IPS DF 6.9 (cell line): ENCODE results near the gene WWOX.

Experiments
- DNase-seq: peaks from one replicate; pipeline ENCODE4 v3.0.0-alpha.2; 2013; ENCODE audit warnings: low read depth, low spot score
- H3K27ac ChIP-seq: one replicate; pipeline ENCODE4 v1.5.1; 2013; ENCODE audit warnings: low read length, control low read depth
- H3K27me3 ChIP-seq: 2 replicates; pipeline ENCODE4 v1.6.1; 2013; ENCODE audit warnings: mild to moderate bottlenecking, low read length; ENCODE audit not compliant: control insufficient read depth, insufficient read depth
- H3K36me3 ChIP-seq: 2 replicates; pipeline ENCODE4 v1.6.1; 2013; ENCODE audit warnings: low read length; ENCODE audit not compliant: control insufficient read depth, insufficient read depth
- H3K4me1 ChIP-seq: 2 replicates; pipeline ENCODE4 v1.6.1; 2013; ENCODE audit warnings: low read length; ENCODE audit not compliant: control insufficient read depth, insufficient read depth
- H3K4me3 ChIP-seq: 2 replicates; pipeline ENCODE4 v1.5.1; 2013; ENCODE audit warnings: mild to moderate bottlenecking, low read length
- H3K9me3 ChIP-seq: 2 replicates; pipeline ENCODE4 v1.6.1; 2013; ENCODE audit warnings: low read length, inconsistent platforms; ENCODE audit not compliant: control insufficient read depth, insufficient read depth
- WGBS: extraction: QIAGEN DNeasy Blood & Tissue Kit; methylation state at CpG from one replicate; pipeline ENCODE4 v1.1.7; 2013; ENCODE audit warnings: mixed read lengths, missing lambda C conversion rate; ENCODE audit not compliant: insufficient read length, insufficient coverage; 5-methylcytosine and 5-hydroxymethylcytosine counted together

WWOX gene

DNA sequence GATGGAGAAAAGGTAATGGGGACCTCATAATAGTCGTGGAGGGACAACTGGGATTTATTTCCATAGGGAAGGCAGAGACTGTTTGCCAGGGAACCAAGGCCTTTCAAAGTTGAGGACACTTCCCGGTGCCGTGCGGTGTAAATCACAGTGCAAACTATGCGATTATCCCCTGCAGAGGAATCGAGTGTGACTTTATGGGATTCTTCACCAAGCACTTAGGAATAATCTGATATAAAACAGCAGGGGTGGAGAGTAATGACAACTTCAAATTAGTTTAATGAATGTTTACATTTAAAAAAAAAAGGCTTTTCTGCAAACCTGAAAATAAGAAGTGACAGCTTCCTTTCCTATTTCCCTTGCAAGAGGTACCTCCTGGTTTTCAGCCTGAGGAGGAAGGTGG, 962.9 kb downstream of the WWOX start:
- DNase-seq, result no peak
- WGBS, result no CpG with 5 or more reads among the region's 6 CpGs
- Histone ChIP-seq H3K27me3 (no peaks in the 10 kb centered on the region), H3K27ac (no peak overlapping the region), H3K9me3 (no peaks in the 10 kb centered on the region), H3K4me1 (no peaks in the 10 kb centered on the region), H3K36me3 (no peaks in the 10 kb centered on the region), H3K4me3 (no peak overlapping the region)

DNA sequence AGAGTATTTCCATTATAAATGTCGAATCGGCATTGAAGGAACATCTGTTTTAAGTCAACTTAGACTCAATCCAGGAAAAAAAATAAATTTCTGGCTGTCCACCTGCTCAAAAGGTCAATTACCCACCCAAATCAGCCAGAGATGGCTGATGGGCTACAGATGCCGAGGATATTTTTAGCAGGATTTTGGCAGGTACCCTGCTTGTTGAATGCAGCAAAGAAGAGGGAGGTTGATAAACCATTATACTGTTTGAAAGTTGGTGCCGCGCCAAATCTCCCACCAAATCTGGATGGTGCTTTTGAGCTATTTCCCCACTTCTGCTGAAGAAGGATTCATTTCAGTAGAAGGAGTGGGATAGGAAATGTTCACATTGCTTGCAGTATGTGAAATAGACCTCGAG, 963.4 kb downstream of the WWOX start:
- Histone ChIP-seq H3K9me3 (no peaks in the 10 kb centered on the region), H3K4me1 (no peaks in the 10 kb centered on the region), H3K27ac (no peak overlapping the region), H3K36me3 (no peaks in the 10 kb centered on the region), H3K4me3 (no peak overlapping the region), H3K27me3 (no peaks in the 10 kb centered on the region)
- no CpG with 5 or more reads among the region's 6 CpGs for WGBS
- no peak for DNase-seq

DNA sequence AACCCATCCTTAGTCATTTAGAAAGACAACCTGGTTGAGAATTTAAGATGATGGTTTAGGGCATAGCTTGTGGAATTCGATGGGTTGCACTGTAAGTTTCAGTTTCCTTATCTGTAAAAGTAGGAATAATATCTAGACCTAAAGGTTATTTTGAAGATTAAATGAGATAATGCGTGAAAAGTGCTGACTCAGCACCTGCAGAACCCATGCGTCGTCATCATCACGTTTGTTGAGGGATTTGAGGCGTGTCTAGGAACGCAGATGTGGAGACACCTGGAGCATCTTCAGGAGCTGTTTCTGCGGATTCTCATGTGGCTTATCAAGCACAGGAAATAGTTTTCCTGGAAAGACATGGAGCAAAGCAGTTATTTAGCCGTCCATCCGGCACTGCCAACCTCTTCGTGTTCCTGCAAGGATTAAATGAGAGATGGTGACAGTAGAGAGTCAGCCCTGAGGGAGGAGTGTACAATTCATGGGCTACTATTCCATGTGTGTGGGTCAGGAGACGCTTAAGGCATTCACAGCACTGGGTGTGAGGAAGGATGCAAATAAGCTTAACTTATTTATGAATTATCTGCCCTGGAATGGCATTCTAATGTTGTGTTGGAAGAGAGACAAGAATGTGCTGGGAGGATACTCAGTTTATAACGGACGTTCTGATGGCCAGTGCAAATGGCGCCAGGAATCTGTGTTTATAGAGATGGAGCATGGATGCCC, 965.0 kb downstream of the WWOX start:
- Histone ChIP-seq H3K27me3 (no peaks in the 10 kb centered on the region), H3K4me3 (no peak overlapping the region), H3K36me3 (no peaks in the 10 kb centered on the region), H3K4me1 (no peaks in the 10 kb centered on the region), H3K27ac (no peak overlapping the region), H3K9me3 (no peaks in the 10 kb centered on the region)
- no CpG with 5 or more reads among the region's 15 CpGs for WGBS
- DNase-seq, result no peak

DNA sequence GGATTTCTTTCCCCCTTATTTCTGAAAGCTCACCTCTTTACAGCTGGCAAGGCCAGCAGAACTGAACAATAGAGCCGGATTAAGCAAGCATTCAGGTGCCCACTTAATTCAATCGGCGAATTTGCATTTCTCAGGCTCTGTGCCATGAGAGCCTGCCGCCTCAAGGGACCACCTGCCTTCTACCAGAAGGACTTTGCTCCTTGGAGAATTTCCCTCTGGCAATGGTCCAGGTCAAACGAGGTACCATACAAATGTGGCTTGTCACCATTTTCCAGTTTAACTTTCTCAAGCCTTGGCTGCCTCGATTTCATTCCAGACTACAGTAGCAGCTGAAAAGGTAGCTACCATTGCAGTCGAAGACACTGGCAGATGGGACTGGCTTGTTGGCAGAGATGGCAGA, 967.1 kb downstream of the WWOX start:
- Histone ChIP-seq H3K9me3 (no peaks in the 10 kb centered on the region), H3K27me3 (no peaks in the 10 kb centered on the region), H3K27ac (no peak overlapping the region), H3K4me1 (no peaks in the 10 kb centered on the region), H3K36me3 (no peaks in the 10 kb centered on the region), H3K4me3 (no peak overlapping the region)
- DNase-seq, result no peak
- WGBS, result no CpG with 5 or more reads among the region's 7 CpGs

DNA sequence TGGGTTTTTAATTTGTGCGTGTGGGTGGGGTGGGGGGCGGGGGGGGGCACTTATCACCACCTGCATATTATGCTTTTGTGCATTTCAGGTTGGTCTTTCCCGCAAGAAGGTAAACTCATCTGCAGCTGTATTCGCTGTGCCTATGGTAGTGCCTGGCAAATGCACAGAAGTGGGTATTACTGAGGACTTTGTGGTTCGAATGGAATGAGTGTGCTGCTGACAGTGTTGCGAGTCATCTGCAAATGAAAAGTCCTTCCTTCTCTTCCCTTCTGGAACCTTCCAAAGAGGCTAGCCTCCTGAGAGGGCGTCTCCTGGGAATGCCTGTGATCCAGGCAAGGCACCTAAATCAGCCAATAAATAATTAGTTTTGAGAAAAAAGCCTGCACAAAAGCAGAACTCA, 968.1 kb downstream of the WWOX start:
- H3K27ac ChIP-seq, result no peak overlapping the region
- no peak overlapping the region for H3K4me3 ChIP-seq
- H3K27me3 ChIP-seq, result no peaks in the 10 kb centered on the region
- no CpG with 5 or more reads among the region's 7 CpGs for WGBS
- H3K36me3 ChIP-seq, result no peaks in the 10 kb centered on the region
- H3K4me1 ChIP-seq, result no peaks in the 10 kb centered on the region
- DNase-seq, result no peak
- no peaks in the 10 kb centered on the region for H3K9me3 ChIP-seq

DNA sequence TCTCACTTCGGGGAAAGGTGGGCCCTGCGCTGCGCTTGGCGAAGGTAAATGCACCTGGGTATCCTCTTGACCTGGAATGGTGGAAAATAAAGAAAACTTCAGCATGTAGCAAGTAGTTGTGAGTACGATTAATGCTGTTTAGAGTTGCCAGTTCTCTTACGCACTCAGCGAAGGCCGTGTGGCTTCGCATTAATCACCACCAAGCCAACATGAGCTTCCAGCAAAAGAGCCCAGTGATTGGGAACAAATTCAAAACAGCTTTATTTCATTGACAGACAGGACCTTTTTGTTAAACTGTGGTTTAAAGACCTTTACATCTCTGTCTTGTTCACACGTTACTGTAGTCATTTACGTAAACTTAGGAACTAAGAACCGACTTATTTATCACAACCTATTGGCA, 969.7 kb downstream of the WWOX start:
- no peak for DNase-seq
- Histone ChIP-seq H3K9me3 (no peaks in the 10 kb centered on the region), H3K36me3 (no peaks in the 10 kb centered on the region), H3K4me3 (no peak overlapping the region), H3K27ac (no peak overlapping the region), H3K4me1 (no peaks in the 10 kb centered on the region), H3K27me3 (no peaks in the 10 kb centered on the region)
- no CpG with 5 or more reads among the region's 12 CpGs for WGBS

DNA sequence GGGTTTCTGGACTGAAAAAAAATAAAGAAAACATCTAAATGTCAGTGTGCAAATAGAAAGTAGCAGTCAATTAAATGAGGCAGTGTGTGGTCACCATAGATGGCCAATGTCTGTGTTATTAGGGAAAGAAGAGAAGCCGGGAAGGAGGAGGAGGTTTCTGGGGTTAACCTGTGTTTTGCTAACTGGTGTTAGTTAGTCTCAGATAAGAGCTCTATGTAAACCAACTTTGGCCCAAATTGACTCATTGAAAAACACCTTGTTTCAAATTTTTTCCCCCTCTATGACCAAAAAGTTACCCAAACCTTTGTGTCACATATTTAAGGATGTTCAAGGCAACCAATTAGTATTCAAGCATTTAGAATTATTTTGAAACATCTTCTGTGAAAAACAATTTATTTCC, 970.2 kb downstream of the WWOX start:
- H3K27ac ChIP-seq, result no peak overlapping the region
- no CpG with 5 or more reads among the region's 1 CpG for WGBS

DNA sequence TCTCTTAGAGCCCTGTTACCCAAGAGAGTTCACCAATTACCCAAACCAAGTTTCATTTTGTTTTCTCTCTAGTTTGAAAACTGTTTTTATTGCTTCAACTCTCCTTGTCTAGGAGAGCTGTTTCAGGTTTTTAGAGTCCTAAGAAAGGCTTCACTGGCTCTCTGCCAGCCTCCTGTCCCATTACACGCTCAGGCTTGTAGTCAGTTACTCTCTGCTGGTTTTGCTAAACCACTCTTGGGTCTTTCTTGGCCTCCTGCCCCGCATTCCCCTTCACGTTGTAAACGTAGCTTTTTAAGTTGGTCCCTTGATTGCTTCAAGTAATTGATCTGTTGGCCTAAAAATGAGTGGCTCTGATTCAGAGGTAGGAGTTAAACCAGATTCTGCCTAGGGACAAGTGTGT, 972.0 kb downstream of the WWOX start:
- H3K36me3 ChIP-seq, result no peaks in the 10 kb centered on the region
- H3K4me3 ChIP-seq, result no peak overlapping the region
- no CpG with 5 or more reads among the region's 4 CpGs for WGBS
- no peaks in the 10 kb centered on the region for H3K9me3 ChIP-seq
- no peak overlapping the region for H3K27ac ChIP-seq
- H3K4me1 ChIP-seq, result no peaks in the 10 kb centered on the region
- DNase-seq, result no peak
- H3K27me3 ChIP-seq, result no peaks in the 10 kb centered on the region

More for the DNA sequence above, 970.2 kb downstream of the WWOX start:
- H3K4me3 ChIP-seq, result no peak overlapping the region
- H3K27me3 ChIP-seq, result no peaks in the 10 kb centered on the region
- H3K4me1 ChIP-seq, result no peaks in the 10 kb centered on the region
- no peak for DNase-seq
- no peaks in the 10 kb centered on the region for H3K9me3 ChIP-seq
- H3K36me3 ChIP-seq, result no peaks in the 10 kb centered on the region

DNA sequence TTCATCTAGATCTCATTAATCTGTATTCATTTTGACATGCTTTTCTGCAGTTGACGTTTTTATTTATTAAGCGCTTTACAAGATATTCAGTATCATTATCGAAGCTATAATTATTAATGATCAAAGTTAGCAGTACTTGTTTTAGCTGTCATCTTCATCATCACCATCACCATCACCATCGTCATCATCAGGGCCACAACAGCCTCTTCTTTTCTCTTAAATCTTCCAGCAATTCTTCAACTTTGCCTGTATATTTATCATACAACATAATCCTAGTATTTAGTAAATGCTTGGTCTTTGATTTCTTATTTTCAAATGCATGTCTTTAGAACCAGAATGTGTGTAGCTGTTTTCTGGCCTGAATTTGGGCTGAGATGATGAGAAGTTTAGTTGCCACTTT, 973.1 kb downstream of the WWOX start:
- no peaks in the 10 kb centered on the region for H3K36me3 ChIP-seq
- no peak for DNase-seq
- H3K27me3 ChIP-seq, result no peaks in the 10 kb centered on the region
- no peak overlapping the region for H3K4me3 ChIP-seq
- no peak overlapping the region for H3K27ac ChIP-seq
- H3K9me3 ChIP-seq, result no peaks in the 10 kb centered on the region
- H3K4me1 ChIP-seq, result no peaks in the 10 kb centered on the region
- WGBS, result no CpG with 5 or more reads among the region's 4 CpGs

DNA sequence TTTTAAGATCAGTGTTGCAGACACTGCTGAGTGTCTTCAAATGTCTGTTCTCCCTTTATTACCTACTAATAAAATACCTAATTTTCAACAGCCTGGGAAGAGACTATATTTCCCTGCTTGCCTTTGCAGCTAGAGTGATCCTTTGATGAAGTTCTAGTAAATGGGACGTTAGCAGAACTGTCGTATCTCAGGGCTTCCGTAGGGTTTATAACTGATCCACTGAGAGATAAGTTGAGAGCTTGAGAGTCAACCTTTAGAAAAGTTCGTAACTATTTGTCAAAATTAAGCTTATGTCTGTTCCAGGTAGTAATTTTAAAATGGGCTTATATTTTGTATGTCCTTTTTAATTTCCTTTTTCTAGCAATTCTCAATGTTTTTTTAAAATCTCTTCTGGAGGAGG, 974.1 kb downstream of the WWOX start:
- no peaks in the 10 kb centered on the region for H3K36me3 ChIP-seq
- H3K27me3 ChIP-seq, result no peaks in the 10 kb centered on the region
- H3K4me1 ChIP-seq, result no peaks in the 10 kb centered on the region
- H3K27ac ChIP-seq, result no peak overlapping the region
- H3K9me3 ChIP-seq, result no peaks in the 10 kb centered on the region
- no peak overlapping the region for H3K4me3 ChIP-seq
- DNase-seq, result no peak
- no CpG with 5 or more reads among the region's 4 CpGs for WGBS

DNA sequence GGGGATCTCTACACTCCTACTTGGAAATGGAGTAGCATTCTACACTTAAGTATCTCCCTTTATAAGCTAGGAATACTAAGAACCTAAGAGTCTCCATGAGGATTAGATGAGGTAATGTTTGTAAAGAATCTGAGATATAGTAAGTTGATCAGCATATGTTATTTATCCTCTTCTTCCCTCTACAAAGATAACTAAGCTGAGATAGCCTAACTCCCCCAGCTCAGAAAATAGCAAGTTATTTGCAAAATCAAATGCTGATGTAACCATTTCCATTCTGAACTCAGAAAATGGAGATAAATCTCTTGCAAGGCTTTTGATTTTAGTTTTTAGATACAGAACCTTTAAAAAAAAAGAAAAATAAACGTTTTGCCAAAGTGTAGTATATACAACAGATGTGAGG, 975.1 kb downstream of the WWOX start:
- H3K27ac ChIP-seq, result no peak overlapping the region
- WGBS, result no CpG with 5 or more reads among the region's 1 CpG
- H3K36me3 ChIP-seq, result no peaks in the 10 kb centered on the region
- H3K27me3 ChIP-seq, result no peaks in the 10 kb centered on the region
- H3K4me3 ChIP-seq, result no peak overlapping the region
- no peaks in the 10 kb centered on the region for H3K4me1 ChIP-seq
- H3K9me3 ChIP-seq, result no peaks in the 10 kb centered on the region
- DNase-seq, result no peak
